ENCODE measurements around the gene RPP30.

Gene RPP30

GRCh38 chr10:90847436-90847835 is 24.3 kb upstream of the RPP30 start:
- no peak overlapping the region for H3K14ac ChIP-seq (ENCODE audit: low read length in 2 of 2)
- H2BK120ac ChIP-seq (ENCODE audit: low read depth, low read length) = no peak overlapping the region
- peaks cover 30% of the 10 kb centered on the region for H3K9me3 ChIP-seq (ENCODE audit: control insufficient read depth, low read length)
- H2BK12ac ChIP-seq (ENCODE audit: low read length in 2 of 2) = no peak overlapping the region
- no peak overlapping the region for H3K27ac ChIP-seq (ENCODE audit: low read length, poor library complexity, severe bottlenecking)
- H3K23ac ChIP-seq (ENCODE audit: low read length in 2 of 2) = no peak overlapping the region
- H3K79me1 ChIP-seq (replicated peaks; ENCODE audit: low read length, poor library complexity, severe bottlenecking) = no peaks in the 10 kb centered on the region
- H2BK5ac ChIP-seq (ENCODE audit: low read depth, low read length, poor library complexity, severe bottlenecking) = no peak overlapping the region
- no peak for DNase-seq
- H3K4me2 ChIP-seq (ENCODE audit: low read length, poor library complexity, severe bottlenecking) = no peak overlapping the region
- no peak overlapping the region for H4K8ac ChIP-seq (ENCODE audit: low read length)
- no peak overlapping the region for H4K91ac ChIP-seq (ENCODE audit: low read length)
- peak overlapping the region; percentile 26 for H3K9ac ChIP-seq (ENCODE audit: low read length)
- no peak overlapping the region for H3K4me3 ChIP-seq (ENCODE audit: insufficient read depth in 1 of 2, low read depth in 1 of 2, low read length in 2 of 2)
- no peaks in the 10 kb centered on the region for H3K27me3 ChIP-seq (ENCODE audit: control insufficient read depth in 1 of 2, insufficient read depth in 1 of 2, low read length in 2 of 2)
- H2AFZ ChIP-seq (ENCODE audit: low read depth, low read length) = no peak overlapping the region
- no peak overlapping the region for H3K4ac ChIP-seq (ENCODE audit: low read depth in 1 of 2, low read length in 2 of 2)
- H3K36me3 ChIP-seq (ENCODE audit: control insufficient read depth in 1 of 2, insufficient read depth in 2 of 2, low read depth in 1 of 2, low read length in 2 of 2) = no peaks in the 10 kb centered on the region
- H3K18ac ChIP-seq (ENCODE audit: low read depth in 1 of 2, low read length in 2 of 2) = no peak overlapping the region
- no peak overlapping the region for H2BK15ac ChIP-seq (ENCODE audit: low read depth, poor library complexity, severe bottlenecking)
- H3K4me1 ChIP-seq (ENCODE audit: control insufficient read depth, insufficient read depth, low read depth, low read length) = no peaks in the 10 kb centered on the region
- H2AK5ac ChIP-seq (ENCODE audit: low read length, severe bottlenecking) = no peak overlapping the region
- 57% methylated on average over 1 of the region's 1 CpG for WGBS

GRCh38 chr10:90849956-90850749 is 21.6 kb upstream of the RPP30 start:
- Histone ChIP-seq H3K14ac (ENCODE audit: low read length in 2 of 2) (no peak overlapping the region), H2BK5ac (ENCODE audit: low read depth, low read length, poor library complexity, severe bottlenecking) (no peak overlapping the region), H2BK12ac (ENCODE audit: low read length in 2 of 2) (no peak overlapping the region), H3K27me3 (ENCODE audit: control insufficient read depth in 1 of 2, insufficient read depth in 1 of 2, low read length in 2 of 2) (peaks cover 0 to 11% of the 10 kb centered on the region in 2 experiments), H3K4me3 (ENCODE audit: insufficient read depth in 1 of 2, low read depth in 1 of 2, low read length in 2 of 2) (no peak overlapping the region), H4K8ac (ENCODE audit: low read length) (no peak overlapping the region), H2BK120ac (ENCODE audit: low read depth, low read length) (no peak overlapping the region), H3K4me1 (ENCODE audit: control insufficient read depth, insufficient read depth, low read depth, low read length) (no peaks in the 10 kb centered on the region), H2AFZ (ENCODE audit: low read depth, low read length) (no peak overlapping the region), H3K4ac (ENCODE audit: low read depth in 1 of 2, low read length in 2 of 2) (no peak overlapping the region), H3K79me1 (replicated peaks; ENCODE audit: low read length, poor library complexity, severe bottlenecking) (no peaks in the 10 kb centered on the region), H3K23ac (ENCODE audit: low read length in 2 of 2) (no peak overlapping the region), H3K9me3 (ENCODE audit: control insufficient read depth, low read length) (peaks cover 40% of the 10 kb centered on the region), H3K27ac (ENCODE audit: low read length, poor library complexity, severe bottlenecking) (no peak overlapping the region), H2BK15ac (ENCODE audit: low read depth, poor library complexity, severe bottlenecking) (no peak overlapping the region), H3K18ac (ENCODE audit: low read depth in 1 of 2, low read length in 2 of 2) (no peak overlapping the region), H3K4me2 (ENCODE audit: low read length, poor library complexity, severe bottlenecking) (no peak overlapping the region), H3K36me3 (ENCODE audit: control insufficient read depth in 1 of 2, insufficient read depth in 2 of 2, low read depth in 1 of 2, low read length in 2 of 2) (no peaks in the 10 kb centered on the region), H3K9ac (ENCODE audit: low read length) (no peak overlapping the region), H4K91ac (ENCODE audit: low read length) (no peak overlapping the region), H2AK5ac (ENCODE audit: low read length, severe bottlenecking) (no peak overlapping the region)
- WGBS = no CpG with 5 or more reads among the region's 1 CpG
- no peak for DNase-seq

- peaks cover 7 to 34% of the 10 kb centered on the region in 2 experiments for H3K27me3 ChIP-seq (ENCODE audit: control insufficient read depth in 1 of 2, insufficient read depth in 1 of 2, low read length in 2 of 2)
- H3K23ac ChIP-seq (ENCODE audit: low read length in 2 of 2) = no peak overlapping the region
- peaks cover 7% of the 10 kb centered on the region for H3K4me1 ChIP-seq (ENCODE audit: control insufficient read depth, insufficient read depth, low read depth, low read length)
- H3K36me3 ChIP-seq (ENCODE audit: control insufficient read depth in 1 of 2, insufficient read depth in 2 of 2, low read depth in 1 of 2, low read length in 2 of 2) = no peaks in the 10 kb centered on the region
- no peak overlapping the region for H2BK5ac ChIP-seq (ENCODE audit: low read depth, low read length, poor library complexity, severe bottlenecking)
- H3K4me3 ChIP-seq (ENCODE audit: insufficient read depth in 1 of 2, low read depth in 1 of 2, low read length in 2 of 2) = no peak overlapping the region
- no peak overlapping the region for H3K18ac ChIP-seq (ENCODE audit: low read depth in 1 of 2, low read length in 2 of 2)
- WGBS = 100% methylated on average over 2 of the region's 3 CpGs
- H2AFZ ChIP-seq (ENCODE audit: low read depth, low read length) = no peak overlapping the region
- no peak overlapping the region for H2BK120ac ChIP-seq (ENCODE audit: low read depth, low read length)
- H3K4ac ChIP-seq (ENCODE audit: low read depth in 1 of 2, low read length in 2 of 2) = no peak overlapping the region
- H2AK5ac ChIP-seq (ENCODE audit: low read length, severe bottlenecking) = no peak overlapping the region
- no peaks in the 10 kb centered on the region for H3K79me1 ChIP-seq (replicated peaks; ENCODE audit: low read length, poor library complexity, severe bottlenecking)
- no peak overlapping the region for H3K4me2 ChIP-seq (ENCODE audit: low read length, poor library complexity, severe bottlenecking)
- no peak overlapping the region for H4K91ac ChIP-seq (ENCODE audit: low read length)
- no peak overlapping the region for H3K14ac ChIP-seq (ENCODE audit: low read length in 2 of 2)
- H2BK15ac ChIP-seq (ENCODE audit: low read depth, poor library complexity, severe bottlenecking) = no peak overlapping the region
- no peak for DNase-seq
- no peak overlapping the region for H2BK12ac ChIP-seq (ENCODE audit: low read length in 2 of 2)
- no peak overlapping the region for H3K27ac ChIP-seq (ENCODE audit: low read length, poor library complexity, severe bottlenecking)
- no peak overlapping the region for H3K9ac ChIP-seq (ENCODE audit: low read length)
- H3K9me3 ChIP-seq (ENCODE audit: control insufficient read depth, low read length) = peaks cover 30% of the 10 kb centered on the region
- no peak overlapping the region for H4K8ac ChIP-seq (ENCODE audit: low read length)
Measured at GRCh38 chr10:90855126-90855525, 16.6 kb upstream of the RPP30 start.

GRCh38 chr10:90856261-90856660 is 15.5 kb upstream of the RPP30 start:
- Histone ChIP-seq H3K4ac (ENCODE audit: low read depth in 1 of 2, low read length in 2 of 2) (no peak overlapping the region), H3K23ac (ENCODE audit: low read length in 2 of 2) (no peak overlapping the region), H2BK15ac (ENCODE audit: low read depth, poor library complexity, severe bottlenecking) (no peak overlapping the region), H3K27me3 (ENCODE audit: control insufficient read depth in 1 of 2, insufficient read depth in 1 of 2, low read length in 2 of 2) (peaks cover 7 to 34% of the 10 kb centered on the region in 2 experiments), H3K27ac (ENCODE audit: low read length, poor library complexity, severe bottlenecking) (no peak overlapping the region), H3K4me2 (ENCODE audit: low read length, poor library complexity, severe bottlenecking) (no peak overlapping the region), H4K91ac (ENCODE audit: low read length) (no peak overlapping the region), H2AFZ (ENCODE audit: low read depth, low read length) (no peak overlapping the region), H2BK120ac (ENCODE audit: low read depth, low read length) (no peak overlapping the region), H3K18ac (ENCODE audit: low read depth in 1 of 2, low read length in 2 of 2) (no peak overlapping the region), H3K14ac (ENCODE audit: low read length in 2 of 2) (no peak overlapping the region), H2AK5ac (ENCODE audit: low read length, severe bottlenecking) (no peak overlapping the region), H2BK12ac (ENCODE audit: low read length in 2 of 2) (no peak overlapping the region), H3K9me3 (ENCODE audit: control insufficient read depth, low read length) (peaks cover 20% of the 10 kb centered on the region), H3K36me3 (ENCODE audit: control insufficient read depth in 1 of 2, insufficient read depth in 2 of 2, low read depth in 1 of 2, low read length in 2 of 2) (no peaks in the 10 kb centered on the region), H3K79me1 (replicated peaks; ENCODE audit: low read length, poor library complexity, severe bottlenecking) (no peaks in the 10 kb centered on the region), H3K4me3 (ENCODE audit: insufficient read depth in 1 of 2, low read depth in 1 of 2, low read length in 2 of 2) (no peak overlapping the region), H2BK5ac (ENCODE audit: low read depth, low read length, poor library complexity, severe bottlenecking) (no peak overlapping the region), H4K8ac (ENCODE audit: low read length) (no peak overlapping the region), H3K9ac (ENCODE audit: low read length) (no peak overlapping the region), H3K4me1 (ENCODE audit: control insufficient read depth, insufficient read depth, low read depth, low read length) (peaks cover 7% of the 10 kb centered on the region)
- DNase-seq = peak; percentile 18
- WGBS = 100% methylated on average over 3 of the region's 3 CpGs

Measured in mesenchymal stem cell (in vitro differentiated cells and primary cell).